ENCODE results near the gene AGAP3.

The AGAP3 gene

GRCh38 chr7:151179946-151180345 is 93.7 kb downstream of the AGAP3 start:
- DNase-seq (ENCODE audit: low read depth in 2 of 2): no peak

- DNase-seq (ENCODE audit: low read depth in 2 of 2): no peak
Measured at GRCh38 chr7:151181011-151181431, 94.7 kb downstream of the AGAP3 start.

GRCh38 chr7:151185762-151186639 is 99.7 kb downstream of the AGAP3 start:
- no peak for DNase-seq (ENCODE audit: low read depth in 2 of 2)

- no peak for DNase-seq (ENCODE audit: low read depth in 2 of 2)
Measured at GRCh38 chr7:151186640-151187408, 100.5 kb downstream of the AGAP3 start, which contains the start of gene ASB10. Gene ASB10, minus strand, starts transcription at chr7:151187250. Its CDS starts 120 bp downstream, at chr7:151187130.

DNA sequence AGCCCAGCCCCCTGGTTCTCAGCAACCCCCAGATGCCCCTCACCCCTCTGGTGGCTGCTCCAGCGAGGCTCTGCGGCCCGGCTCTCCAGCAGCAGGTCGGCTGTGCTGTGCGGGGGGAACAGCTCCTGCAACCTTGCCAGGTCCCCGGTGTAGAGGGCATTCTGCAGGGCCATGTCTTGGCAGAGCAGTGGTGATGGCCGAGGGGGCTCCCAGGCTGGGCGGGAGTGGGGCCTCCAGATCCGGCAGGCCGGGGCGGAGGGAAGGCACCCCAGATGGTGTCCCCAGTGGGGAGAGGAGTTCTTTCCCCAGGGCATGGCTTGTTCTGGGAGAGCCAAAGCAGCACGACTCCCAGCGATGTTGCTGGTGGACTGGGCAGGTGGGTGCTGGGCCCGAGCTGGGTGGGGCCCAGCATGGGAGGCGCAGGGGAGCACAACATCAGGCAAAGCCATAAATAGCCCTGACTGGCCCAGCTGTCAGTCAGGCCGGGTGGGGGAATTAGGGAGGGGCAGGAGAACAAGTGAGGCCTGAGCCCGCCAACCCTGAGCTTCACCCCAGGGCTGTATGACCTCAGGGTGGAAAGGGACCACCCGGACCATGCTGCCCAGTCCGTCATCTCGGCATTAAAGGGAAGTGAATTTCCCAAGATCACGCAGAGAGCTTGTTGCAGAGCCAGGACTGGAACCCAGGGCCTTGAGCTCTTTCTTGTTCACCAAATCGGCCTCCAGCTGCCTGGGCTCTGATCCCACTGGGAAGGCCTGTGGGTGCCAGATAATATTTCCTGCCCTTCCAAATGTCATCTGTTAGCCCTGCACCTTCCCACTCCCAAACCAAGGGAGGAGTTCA is 101.4 kb downstream of the AGAP3 start:
- no peak for DNase-seq (ENCODE audit: low read depth in 2 of 2)

DNA sequence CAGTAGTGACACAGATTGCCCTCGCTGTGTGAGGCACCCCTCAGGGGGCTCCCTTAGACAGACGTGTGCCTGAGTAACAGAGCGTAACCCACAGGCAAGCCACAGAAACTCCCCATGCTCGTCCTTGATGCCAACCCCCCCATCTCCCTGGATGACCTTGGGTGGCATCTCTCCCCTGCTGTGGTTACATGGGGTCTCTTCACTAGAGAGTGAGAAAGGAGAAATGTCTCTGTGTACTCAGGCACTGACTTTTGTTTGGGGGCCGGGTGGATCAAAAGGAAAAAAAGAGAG is 101.9 kb downstream of the AGAP3 start:
- no peak for DNase-seq (ENCODE audit: low read depth in 2 of 2)

- DNase-seq (ENCODE audit: low read depth in 2 of 2): no peak
Measured at GRCh38 chr7:151189038-151189437, 102.8 kb downstream of the AGAP3 start.

DNA sequence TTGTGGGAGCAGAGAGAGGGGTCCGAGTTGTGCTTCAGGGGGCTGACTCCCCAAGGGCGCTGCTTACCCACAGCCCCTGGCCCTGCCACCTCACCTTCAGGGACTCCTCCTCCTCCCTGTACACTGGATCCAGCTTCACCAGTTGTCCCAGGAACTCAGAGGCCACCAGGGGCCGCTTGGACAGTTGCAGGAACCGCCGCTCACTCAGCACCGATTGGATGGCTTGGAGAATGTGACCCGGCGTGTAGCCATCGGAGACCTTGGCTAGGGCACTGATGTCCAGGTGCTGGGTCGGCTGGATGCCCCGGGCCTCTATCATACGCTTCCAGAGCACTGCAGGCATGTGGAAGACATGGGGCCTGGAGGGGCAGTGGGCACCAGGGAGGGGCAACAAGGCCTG is 105.3 kb downstream of the AGAP3 start:
- DNase-seq (ENCODE audit: low read depth in 2 of 2): no peak

- DNase-seq (ENCODE audit: low read depth in 2 of 2): no peak
Measured at GRCh38 chr7:151192002-151192539, 105.8 kb downstream of the AGAP3 start.

- no peak for DNase-seq (ENCODE audit: low read depth in 2 of 2)
Measured at GRCh38 chr7:151193203-151193978, 107.1 kb downstream of the AGAP3 start.

Measured in activated CD4-positive, alpha-beta T cell treated with anti-CD3 and anti-CD28 coated beads for 24 hours (primary cell).